HG02588 (cell line): ENCODE results near the gene CPNE5.
"Not testable (repeated sequence)": the region's sequence is repeated elsewhere in the genome, so short reads cannot be mapped to it uniquely, and the experiment has no call there.

Experiments used
- ATAC-seq: cut with Tn5 transposase; IDR thresholded peaks from one replicate; pipeline ENCODE4 v1.9.1; 2021; ENCODE audit warnings: mild to moderate bottlenecking, moderate library complexity; ENCODE audit not compliant: unreplicated experiment

CPNE5 gene

DNA sequence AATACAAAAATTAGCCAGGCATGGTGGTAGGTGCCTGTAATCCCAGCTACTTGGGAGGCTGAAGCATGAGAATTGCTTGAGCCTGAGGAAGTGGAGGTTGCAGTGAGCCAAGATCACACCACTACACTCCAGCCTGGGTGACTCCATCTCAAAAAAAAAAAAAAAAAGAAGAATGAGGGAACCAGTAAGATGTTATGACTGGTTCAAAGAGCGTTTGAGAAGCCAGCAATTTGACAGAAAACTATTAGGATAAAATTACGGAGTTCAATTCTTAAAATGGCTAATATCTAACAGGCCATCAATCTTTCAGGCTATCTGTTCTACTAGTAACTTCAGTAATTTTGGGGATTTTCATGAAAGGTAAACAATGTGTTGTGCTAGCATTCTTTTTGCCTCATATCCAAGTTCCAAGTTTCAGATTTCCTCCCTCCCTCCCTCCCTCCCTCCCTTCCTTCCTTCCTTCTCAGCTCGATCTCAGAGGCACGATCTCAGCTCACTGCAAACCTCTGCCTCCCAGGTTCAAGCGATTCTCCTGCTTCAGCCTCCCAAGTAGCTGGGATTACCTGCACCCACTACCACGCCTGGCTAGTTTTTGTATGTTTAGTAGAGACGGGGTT lies 134.2 kb downstream of the CPNE5 start:
- not testable (repeated sequence) for ATAC-seq

DNA sequence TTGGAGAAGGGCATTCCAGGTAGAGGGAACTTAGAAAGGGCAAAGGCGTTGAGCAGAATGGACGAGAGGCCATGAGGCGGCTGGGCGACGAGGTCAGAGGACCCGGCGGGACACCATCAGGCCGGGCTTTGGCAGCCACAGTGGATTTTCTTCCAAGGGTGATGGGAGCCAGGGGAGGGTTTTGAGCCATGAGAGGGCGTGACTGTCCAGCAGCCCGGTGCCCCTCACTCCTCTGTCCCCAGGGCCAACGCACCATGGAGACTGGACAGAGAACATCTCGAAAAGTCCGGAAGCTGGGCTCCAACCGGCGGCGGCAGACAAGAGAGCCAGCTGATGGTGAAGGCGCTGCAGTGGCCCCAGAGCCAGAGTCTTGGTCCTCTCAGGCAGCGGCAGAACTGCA lies 135.3 kb downstream of the CPNE5 start:
- no peak for ATAC-seq

- no peak for ATAC-seq
Observed at GRCh38 chr6:36703081-36703606, 136.1 kb downstream of the CPNE5 start.

DNA sequence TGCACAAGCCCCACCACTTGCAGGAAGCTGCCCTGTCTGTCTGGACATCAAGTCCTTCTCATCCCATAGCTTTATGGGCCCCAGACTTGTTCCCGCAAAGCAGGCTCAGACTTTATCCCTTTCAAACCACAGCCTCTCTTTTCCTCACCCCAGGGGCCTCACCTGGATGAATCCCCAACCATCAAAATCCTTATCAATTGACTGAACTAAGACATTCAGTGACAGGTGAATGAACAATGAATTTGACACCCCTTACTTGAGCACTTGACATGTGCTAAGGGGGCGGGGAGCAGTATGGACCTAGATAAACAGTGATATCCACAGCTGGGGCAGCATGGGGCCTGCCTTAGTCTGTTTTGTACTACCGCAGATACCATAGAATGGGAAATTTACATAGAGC lies 136.6 kb downstream of the CPNE5 start:
- ATAC-seq = no peak

DNA sequence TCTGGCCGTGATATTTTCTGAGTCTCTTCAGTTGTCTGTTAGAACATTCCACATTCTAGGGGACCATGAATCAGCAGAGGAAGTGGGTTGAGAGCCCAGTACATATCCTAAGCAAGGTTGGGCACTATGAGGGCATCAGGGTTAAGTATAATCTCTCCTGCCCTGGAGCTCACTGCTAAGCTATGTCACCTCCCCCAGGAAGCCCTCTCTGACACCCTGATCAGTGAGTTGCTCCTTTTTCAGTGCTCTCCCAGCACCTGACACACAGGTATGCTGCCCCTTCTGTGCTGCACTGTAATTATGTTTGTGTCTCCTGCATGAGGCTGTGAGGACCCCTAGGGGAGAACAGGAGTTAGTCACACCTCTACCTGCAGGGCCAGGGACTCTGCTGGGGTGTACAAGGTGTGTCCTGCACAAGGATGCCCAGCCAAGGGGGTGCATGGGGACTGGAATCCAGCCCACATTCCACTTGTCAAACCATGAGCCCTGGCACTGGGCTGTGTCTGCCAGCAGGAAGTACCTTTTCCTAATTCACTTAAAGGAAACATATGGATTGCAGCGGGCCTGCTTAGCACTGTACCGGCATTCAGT lies 137.7 kb downstream of the CPNE5 start:
- no peak for ATAC-seq

DNA sequence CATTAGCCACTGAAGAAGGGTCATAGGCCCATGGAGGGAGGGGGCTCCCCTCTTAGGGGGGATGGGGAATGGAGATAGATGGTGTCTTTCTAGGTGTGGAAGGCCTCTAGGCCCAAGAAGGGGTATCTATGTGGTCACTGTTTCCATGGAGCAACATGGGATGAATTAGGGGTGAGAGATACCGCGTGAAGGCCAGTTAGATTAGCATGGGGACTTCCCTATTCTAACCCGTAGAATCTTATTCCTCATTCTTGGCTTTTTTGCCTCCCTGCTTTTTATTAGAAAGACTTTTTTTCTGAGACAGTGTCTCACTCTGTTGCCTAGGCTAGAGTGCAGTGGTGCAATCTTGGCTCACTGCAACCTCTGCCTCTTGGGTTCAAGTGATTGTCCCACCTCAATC lies 138.4 kb downstream of the CPNE5 start:
- ATAC-seq = no peak

DNA sequence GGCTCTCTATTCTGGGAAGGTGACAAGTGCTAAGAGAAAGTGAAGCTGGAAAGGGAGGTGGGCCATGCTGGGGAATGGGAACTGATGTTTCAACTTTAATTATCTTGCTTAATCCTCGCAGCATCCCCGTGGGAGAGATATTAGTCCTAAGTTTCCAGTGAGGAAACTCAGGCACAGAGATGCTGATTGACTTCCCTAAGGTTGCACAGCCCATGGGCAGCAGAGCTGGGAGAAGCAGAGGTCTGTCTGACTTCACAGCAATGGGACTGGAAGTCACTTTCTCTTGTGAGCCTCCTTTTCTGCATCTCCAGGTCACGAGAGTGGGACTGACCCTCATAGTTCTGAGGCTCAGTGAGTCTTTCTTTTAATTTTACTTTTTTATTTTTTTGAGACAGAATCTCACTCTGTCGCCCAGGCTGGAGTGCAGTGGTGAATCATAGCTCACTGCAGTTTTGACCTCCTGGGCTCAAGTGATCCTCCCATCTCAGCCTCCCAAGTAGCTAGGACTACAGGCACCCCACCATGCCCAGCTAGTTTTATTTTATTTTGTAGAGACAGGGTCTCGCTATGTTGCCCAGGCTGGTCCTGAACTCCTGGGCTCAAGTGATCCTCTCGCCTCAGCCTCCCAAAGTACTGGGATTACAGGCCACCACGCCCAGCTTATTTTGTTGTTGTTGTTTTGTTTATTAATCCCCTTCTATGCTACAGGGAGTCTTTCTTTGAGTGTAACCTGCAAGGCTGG lies 139.0 kb downstream of the CPNE5 start:
- no peak for ATAC-seq

DNA sequence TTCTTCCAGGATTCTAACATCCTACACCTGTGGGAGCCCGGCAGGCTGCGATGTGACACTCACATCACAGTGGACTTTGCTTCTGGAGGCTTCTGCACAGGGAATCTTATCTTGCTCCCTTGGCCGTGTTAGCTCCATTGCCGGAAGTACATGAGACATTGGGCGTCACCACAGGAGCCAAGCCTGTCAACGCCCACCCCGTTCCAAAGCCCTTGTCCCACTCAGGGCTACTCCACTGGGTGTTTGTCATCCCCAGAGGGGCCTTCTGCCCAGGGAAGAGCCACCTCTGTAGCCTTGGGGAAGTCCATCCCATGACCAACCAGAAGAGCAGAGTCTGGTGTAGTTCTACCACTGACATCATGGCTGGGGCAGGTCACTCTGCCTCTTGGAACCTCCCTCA lies 139.9 kb downstream of the CPNE5 start:
- ATAC-seq = no peak

DNA sequence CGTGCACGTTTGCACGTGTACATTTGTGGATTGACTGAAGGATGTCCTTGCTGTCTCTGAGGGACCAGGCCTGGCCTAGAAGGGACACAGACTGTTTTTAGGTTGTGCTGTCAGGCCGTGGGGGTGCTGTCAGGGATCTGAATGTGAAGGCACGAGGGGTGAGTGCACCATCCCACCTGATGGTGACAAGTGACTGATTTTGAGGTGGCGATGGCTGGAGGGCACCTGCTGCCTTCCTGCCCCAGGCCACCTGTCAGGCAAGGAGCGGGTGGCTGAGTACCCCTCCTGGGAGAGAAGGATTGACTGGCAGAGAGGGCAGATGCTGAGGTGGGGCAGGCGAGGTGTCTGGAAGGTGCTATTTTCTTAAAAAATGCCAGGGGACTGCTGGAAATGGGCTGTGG lies 140.4 kb downstream of the CPNE5 start:
- ATAC-seq = no peak

DNA sequence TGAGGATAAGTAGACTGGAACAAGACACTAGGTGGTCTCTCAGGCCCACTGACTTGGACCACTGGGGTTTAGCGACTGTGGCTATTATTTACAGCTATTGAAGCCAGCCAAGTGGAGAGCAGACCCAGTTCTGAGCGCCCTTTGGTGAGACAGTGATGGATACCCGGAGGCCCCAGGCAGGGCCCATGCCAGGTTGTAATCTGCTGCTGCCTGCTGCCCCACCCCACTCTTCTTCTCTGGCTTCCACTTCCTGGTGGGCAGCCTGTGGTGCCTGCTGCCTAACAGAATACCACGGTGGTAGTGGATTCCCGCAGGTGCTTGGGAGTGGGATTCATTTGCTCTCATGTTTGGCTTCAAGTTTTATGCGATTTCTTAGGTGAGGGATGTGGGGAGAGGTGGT lies 141.0 kb downstream of the CPNE5 start:
- no peak for ATAC-seq

- no peak for ATAC-seq
Observed at GRCh38 chr6:36697481-36697903, 141.8 kb downstream of the CPNE5 start, which contains the start of gene RAB44. Gene RAB44, plus strand, starts transcription at chr6:36697826. Its CDS starts 6,410 bp downstream, at chr6:36704236.

- ATAC-seq = no peak
Observed at GRCh38 chr6:36695414-36695813, 143.8 kb downstream of the CPNE5 start.

GRCh38 chr6:36694616-36695015 lies 144.6 kb downstream of the CPNE5 start:
- no peak for ATAC-seq

DNA sequence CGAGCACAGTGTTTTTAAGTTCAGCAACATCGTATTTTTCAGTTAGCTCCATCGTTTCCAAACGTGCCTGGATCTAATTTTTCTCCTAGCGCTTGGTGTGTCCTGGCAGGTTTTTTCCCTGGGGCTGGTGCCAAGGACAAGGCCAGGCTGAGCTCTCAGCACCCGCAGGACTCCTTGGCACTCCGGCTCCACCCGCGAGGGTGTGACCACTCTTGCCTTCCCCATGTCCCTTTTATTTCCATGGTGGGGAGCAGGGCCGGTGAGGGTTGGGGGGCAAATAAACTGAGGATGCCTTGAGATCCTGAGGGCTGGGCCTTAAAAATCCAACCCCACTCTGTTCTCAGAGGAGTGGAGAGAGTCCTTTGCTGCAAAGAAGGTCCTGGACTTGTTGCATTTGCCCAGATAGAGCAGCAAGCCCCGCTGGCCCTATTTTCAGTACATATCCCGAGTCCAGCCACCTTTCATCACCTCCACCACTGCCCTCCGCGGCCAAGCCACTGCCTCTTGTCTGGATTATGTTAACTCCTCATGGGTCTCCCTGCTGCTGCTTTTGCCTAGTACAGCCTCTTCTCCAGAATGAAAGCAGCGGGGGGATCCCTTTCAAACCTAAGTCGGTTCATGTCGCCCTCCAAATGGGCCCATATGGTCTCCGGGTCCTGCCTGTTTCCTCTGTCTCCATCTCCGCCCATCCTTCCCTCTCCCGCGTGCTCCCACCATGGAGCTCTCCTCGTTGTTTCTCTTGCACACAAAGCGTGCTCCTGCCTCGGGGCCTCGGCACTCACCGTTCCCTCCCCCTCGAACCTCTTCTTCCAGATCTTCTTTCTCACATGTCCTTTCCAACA lies 146.2 kb downstream of the CPNE5 start:
- no peak for ATAC-seq

GRCh38 chr6:36692220-36692619 lies 147.0 kb downstream of the CPNE5 start:
- ATAC-seq = peak; percentile 48

DNA sequence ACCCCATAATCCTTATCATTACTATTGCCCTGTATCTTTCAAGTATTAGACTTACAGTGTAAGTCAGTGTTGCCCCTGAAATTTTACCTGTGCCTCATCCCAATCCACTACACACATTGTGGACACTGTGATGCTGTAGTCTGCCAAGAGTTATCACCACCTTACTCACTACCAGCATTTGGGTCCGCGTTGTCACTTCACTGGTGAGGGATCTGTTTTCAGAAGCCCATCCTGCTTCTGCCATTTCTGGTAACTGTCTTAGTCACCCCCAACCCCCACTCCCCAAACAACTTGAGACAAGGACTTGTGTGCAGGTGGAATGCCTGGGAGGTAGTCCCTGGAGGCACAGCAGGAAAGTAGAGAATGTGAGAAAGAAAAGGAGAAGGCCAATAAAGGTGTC lies 147.6 kb downstream of the CPNE5 start:
- no peak for ATAC-seq

DNA sequence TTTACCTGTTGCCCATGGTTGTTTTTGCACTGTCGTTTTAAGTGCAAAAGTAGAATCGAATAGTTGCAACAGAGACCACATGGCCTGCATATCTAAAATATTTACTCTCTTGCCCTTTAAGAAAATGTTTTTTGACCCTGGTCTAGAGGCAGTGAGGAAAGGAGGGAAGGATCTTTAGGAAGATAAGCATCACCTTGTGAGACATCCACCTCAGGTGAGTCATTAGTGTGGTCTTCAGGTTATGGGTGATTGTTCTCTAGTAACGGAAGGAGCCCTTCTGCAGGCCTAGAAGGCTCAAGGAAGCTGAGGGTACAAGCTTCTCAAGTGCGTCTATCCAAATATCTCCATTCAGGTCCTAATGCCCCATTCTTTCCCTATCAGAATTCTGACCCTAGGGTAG lies 148.2 kb downstream of the CPNE5 start:
- ATAC-seq = no peak
